LHCN-M2 (cell line): Measurements from ENCODE around the gene KRT84. TPM values are rescaled to one million over a fixed set of nuclear protein-coding genes. Genes with fewer than 3 reads are reported as not detected.
"Not testable (repeated sequence)": the region's sequence is repeated elsewhere in the genome, so short reads cannot be mapped to it uniquely, and the experiment has no call there.

Source experiments
- DNase-seq: peaks from one replicate; pipeline ENCODE4 v3.0.0-alpha.2; 2012; ENCODE audit warnings: low read depth
- total RNA-seq: library from RNA; depleted of rRNA; stranded (reverse); fragments of >200 nt; gene quantifications from 2 replicates; pipeline ENCODE4 v1.2.3, GENCODE V29; 2014

The KRT84 gene
- total RNA-seq, 1 experiment from 2014 or later = not detected

GRCh38 chr12:52360663-52361271 lies 24.7 kb downstream of the KRT84 start:
- DNase-seq = no peak

DNA sequence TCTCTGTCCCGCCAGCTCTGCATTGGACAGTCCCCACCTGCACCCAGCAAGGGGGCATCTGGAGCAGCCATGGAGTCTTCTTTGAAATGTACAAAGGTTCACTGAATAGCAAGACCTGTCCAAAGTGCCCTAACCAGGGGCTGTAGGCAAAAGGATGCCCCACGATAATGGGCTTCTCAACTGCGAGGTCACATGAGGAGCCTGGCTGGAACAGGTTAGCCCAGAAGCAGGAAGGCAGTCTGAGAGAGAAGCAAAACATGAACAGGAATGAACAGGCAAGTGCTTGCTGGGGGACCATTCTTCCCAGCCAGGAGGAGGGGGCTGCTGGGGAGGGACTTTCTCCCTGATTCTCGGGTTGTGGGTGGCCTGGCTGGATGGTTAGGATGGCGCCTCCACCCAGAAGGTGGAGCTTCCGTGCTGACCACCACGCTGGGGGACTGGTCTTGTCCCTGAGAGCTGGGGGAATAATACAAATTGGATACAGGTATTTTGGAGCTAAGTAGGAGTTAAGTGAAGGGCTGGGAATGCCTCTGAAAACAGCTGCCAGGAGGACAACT lies 25.3 kb downstream of the KRT84 start:
- no peak for DNase-seq

DNA sequence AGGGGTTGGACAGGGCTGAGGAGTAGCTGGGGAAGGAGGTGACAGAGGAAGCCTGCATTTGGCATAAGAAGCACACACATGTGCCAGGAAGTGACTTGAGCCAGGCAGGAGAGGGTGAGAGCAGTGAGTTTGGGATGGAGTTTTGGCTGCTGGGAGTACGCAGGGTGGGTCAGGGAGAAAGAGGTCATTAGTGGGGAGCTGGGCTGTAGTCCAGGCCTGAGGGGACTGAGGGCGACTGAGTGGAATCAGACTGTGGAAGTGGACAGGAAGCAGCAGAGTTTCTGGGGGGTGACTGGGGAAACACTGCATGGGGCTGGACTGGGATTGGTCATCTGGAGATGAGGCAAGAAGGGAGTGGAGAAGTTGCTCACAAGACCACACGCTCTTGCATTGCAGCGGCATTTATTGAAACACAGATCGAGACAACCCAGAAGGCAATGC lies 25.8 kb downstream of the KRT84 start:
- no peak for DNase-seq

- DNase-seq = no peak
Measured at GRCh38 chr12:52358575-52359350, 26.7 kb downstream of the KRT84 start.

- DNase-seq = no peak
Measured at GRCh38 chr12:52356762-52357580, 28.5 kb downstream of the KRT84 start.

- no peak for DNase-seq
Measured at GRCh38 chr12:52356031-52356761, 29.3 kb downstream of the KRT84 start.

DNA sequence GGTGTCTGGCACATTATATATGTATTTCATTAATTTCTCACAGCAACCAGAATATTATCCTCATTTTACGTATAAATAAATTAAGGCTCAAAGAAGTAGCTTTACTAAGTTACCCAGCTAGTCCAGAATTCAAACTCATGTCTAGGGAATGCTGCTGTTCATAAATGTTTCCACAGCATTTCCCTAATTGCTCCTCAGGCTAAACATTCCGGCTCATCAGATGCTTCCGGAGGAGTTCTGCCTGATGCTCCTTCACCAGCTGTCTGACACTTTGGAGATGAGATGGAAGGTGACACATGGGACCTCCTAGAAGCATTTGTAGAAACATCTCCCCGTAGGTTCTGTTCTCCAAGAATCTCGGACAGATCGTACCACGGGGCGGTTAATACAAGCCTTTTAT lies 30.3 kb downstream of the KRT84 start:
- DNase-seq = no peak

GRCh38 chr12:52354200-52354599 lies 31.3 kb downstream of the KRT84 start:
- no peak for DNase-seq

DNA sequence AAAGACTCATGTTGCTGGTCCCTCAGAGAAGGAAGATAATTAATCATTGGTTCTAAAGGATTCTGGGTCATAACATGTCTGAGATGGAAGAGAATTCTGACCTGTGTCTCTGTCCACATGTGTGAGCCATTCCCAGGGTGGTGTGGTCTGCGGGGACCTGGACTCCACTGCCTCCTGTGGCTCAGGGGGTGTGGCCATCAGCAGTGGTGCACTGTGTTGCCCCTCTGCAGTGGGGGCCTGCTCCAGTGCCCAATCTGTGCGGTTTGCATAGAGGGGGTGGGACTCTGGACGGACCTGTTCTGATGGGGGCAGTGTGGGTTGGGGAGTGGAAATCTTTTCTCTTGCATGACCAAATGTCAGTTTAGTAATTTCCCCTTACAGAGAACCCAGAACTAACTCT lies 31.7 kb downstream of the KRT84 start:
- DNase-seq = no peak

DNA sequence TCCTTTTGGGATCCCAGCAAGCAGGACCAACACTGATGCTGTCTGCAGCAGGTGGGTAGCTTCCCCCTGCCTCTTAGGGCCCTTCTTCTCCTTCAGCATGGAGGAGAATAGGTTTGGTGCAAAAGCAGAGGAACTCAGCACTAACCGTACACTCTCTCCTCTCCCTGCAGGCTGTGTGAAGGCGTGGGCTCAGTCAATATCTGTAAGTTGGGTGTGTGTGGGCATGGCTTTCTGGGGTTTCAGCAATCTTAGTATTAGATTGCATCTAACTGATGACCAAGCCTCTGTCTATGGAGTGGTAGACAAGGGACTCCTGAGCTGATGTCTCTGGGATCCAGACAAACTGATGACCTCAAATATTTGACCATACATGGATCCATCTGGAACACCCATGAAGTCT lies 32.5 kb downstream of the KRT84 start:
- DNase-seq = no peak

GRCh38 chr12:52351196-52352059 lies 34.0 kb downstream of the KRT84 start:
- no peak for DNase-seq

GRCh38 chr12:52350786-52351185 lies 34.7 kb downstream of the KRT84 start:
- no peak for DNase-seq

GRCh38 chr12:52350021-52350620 lies 35.3 kb downstream of the KRT84 start:
- DNase-seq = no peak

DNA sequence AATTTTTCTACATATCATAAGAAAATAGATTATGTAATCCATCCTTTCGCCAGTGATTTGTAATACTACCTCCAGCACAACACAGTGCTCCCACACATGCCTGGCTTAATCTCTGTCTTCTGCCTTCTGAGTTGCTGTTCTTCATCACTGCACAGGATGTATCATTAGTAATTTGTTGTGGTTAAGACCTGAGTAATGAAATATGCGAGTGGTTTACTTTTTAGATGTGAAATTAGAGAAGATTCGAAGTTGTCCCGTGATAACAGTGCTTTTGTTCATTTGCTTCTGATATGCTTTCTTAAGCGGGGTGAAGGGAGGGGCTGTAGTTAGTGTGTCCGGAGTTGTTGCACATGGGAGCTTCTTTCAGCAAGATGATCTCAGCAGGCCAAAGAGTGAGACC lies 36.3 kb downstream of the KRT84 start:
- peak; percentile 26 for DNase-seq

GRCh38 chr12:52347551-52348510 lies 37.6 kb downstream of the KRT84 start:
- DNase-seq = peak; percentile 71

GRCh38 chr12:52347016-52347415 lies 38.4 kb downstream of the KRT84 start:
- no peak for DNase-seq

DNA sequence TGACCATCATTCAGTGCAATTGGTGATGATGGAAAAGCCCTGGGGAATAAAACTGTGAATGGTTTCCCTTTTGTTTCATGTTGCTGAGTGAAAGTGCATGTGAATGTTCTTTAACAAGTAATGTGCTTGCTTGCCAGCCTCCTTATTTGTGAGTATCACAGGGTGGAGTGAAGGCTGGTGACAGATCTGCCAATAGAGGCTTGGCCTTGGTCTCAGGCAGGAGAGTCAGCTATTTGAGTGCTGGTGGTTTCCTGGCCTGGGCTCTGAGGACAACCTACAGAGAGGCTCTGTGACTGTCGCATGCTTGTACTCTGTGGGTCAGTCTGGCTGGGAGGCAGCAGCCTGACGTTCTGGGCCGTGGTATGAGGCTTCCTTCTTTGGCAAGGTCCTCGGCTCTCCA lies 38.9 kb downstream of the KRT84 start:
- DNase-seq = no peak

GRCh38 chr12:52345041-52345440 lies 40.4 kb downstream of the KRT84 start:
- DNase-seq = not testable (repeated sequence)

DNA sequence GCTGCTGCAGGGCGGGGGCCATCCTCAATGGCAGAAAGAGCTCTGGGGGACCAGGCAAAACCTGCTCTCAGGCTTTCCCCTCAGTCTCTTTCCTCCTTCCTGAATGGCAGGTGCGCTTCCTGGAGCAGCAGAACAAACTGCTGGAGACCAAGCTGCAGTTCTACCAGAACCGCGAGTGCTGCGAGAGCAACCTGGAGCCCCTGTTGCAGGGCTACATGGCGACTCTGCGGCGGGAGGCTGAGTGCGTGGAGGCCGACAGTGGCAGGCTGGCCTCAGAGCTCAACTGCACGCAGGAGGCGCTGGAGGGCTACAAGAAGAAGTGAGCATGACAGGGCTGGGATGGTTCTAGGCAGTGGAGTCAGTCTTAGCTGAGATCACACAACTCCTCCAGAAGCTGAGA lies 41.3 kb downstream of the KRT84 start:
- no peak for DNase-seq
